Left renal pelvis (tissue), 4 donors: Measurements from ENCODE around the gene UNC13D. TPM values are rescaled to one million over a fixed set of nuclear protein-coding genes. Genes with fewer than 3 reads are reported as not detected.
"Not testable (repeated sequence)": the region's sequence is repeated elsewhere in the genome, so short reads cannot be mapped to it uniquely, and the experiment has no call there.

Experiments used
- DNase-seq, 4 donors: peaks; one replicate each; pipeline ENCODE4 v3.0.0-alpha.2; 2013; ENCODE audit warnings: low read depth in 4 of 4, low spot score in 3 of 4
- polyA plus RNA-seq, 4 donors: library from polyadenylated mRNA; unstranded; fragments of 120-200 nt; gene quantifications; one replicate each; pipeline ENCODE4 v1.2.1, GENCODE V29; 2013; ENCODE audit not compliant: insufficient read length in 4 of 4

UNC13D gene
- 1 to 10 TPM; 4.8 to 9.8 (median 7.0) TPM for polyA plus RNA-seq

GRCh38 chr17:75843577-75844529 lies at the start of gene UNC13D:
Gene UNC13D (minus strand): TSS chr17:75844404. CDS start chr17:75844337, 67 bp downstream.
- no peak for DNase-seq

- no peak for DNase-seq
Observed at GRCh38 chr17:75893305-75894048, 49.3 kb upstream of the UNC13D start.

DNA sequence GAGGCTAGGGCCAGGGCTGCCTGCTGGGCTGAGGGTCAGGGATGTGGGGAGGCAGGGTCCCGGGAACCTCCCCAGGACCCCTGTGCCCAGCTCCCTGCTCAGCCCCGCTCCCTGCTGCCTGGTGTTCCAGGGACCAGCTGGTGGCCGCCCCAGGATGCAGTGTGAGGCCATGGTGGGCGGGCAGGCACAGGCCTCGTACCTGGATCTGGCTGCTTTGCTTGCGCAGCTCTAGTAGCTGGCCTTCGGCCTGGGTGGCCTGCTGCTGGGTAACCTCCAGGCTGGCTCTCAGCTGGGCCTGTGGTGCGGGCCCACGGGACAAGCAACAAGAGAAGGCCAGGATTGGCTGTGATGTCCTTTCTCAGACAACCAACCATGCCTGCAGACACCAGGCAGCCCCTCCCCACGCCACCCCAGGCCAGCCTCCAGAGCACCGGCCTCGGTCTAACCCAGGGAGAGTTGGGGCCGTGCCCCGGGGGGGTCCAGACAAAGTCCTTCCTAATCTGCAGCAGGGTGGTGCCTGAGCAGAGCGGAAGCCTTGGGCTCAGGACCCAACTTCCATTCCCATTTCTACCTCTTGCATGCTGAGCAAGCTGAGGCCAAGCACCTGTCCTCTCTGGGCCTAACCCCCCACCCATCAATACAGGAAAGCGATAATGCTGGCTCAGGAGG lies 48.5 kb upstream of the UNC13D start:
- DNase-seq = no peak

DNA sequence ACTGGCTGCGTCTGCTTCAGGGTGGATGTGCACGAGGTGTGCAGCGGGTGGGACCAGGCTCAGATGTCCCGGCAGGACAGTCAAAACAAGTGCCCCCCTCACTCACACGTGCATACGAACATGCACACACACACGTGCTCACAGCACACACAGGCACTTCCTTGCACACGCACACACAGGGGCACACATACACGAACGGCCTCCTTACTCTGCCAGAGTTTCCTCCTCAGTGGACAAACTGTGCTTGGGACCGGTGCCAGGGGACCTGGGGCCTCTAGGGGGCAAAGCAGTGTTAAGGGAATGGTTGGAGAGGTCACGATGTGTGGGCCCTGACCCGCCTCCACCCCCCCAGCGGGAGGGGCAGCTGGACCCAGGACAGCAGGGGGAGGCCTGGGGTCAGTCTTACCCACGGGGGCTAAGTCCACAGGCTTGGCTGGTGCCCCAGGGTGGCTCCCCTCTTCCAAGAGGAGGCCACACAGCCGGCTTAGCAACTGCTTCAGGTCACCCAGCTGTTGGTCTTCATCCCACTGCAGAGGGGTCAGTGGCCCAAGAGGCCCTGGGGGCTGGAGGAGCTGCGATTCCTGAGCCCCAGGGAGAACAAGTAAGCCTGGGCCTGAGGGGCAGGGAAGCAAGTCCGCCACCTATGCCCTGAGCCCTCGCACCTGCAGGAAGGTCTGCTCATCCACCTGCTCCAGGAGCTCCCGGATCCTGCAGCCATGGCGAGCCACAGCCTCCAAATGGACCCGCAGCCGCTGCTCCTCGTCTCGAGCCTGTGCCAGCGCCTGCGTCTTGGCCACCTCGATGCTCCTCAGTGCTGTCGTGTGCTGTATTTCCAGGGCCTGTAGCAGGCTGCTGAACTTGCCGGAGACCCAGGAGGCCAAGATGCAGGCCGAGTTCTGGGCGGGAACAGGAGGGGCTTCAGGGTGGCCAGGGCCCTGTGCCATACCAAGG lies 47.7 kb upstream of the UNC13D start:
- DNase-seq = no peak

GRCh38 chr17:75891022-75891604 lies 46.9 kb upstream of the UNC13D start:
- DNase-seq = no peak

- DNase-seq = no peak
Observed at GRCh38 chr17:75889454-75889853, 45.2 kb upstream of the UNC13D start.

- DNase-seq = no peak
Observed at GRCh38 chr17:75888484-75888883, 44.3 kb upstream of the UNC13D start.

DNA sequence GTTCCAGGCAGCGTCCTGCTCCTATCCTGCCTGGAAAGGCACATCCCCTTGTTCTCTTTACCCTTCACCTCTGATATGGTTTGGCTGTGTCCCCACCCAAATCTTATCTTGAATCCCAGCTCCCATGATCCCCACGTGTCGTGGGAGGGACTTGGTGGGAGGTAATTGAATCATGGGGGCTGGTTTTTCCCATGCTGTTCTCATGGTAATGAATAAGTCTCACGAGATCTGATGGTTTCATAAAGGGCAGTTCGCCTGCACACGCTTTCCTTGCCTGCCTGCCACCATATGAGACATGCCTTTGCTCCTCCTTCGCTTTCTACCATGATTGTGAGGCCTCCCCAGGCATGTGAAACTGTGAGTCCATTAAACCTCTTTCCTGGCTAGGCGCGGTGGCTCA lies 41.7 kb upstream of the UNC13D start:
- DNase-seq = not testable (repeated sequence)

DNA sequence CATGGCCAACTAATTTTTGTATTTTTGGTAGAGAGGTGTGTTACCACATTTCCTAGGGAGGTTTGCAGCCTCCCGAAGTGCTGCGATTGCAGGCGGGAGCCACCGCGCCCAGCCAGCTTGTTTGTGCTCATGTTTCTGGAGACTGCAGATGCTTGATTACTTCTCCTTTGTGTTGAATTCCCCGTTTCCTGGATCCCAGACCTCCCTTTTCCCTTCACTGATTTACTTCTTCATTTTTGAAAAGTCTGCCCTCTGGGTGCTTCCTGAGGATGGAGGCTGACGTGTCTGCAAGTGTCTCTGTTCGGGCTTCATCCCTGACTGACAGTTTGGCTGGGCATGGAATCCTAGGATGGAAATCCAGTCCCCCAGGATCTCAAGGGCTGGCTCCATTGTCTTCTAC lies 41.2 kb upstream of the UNC13D start:
- DNase-seq = no peak

DNA sequence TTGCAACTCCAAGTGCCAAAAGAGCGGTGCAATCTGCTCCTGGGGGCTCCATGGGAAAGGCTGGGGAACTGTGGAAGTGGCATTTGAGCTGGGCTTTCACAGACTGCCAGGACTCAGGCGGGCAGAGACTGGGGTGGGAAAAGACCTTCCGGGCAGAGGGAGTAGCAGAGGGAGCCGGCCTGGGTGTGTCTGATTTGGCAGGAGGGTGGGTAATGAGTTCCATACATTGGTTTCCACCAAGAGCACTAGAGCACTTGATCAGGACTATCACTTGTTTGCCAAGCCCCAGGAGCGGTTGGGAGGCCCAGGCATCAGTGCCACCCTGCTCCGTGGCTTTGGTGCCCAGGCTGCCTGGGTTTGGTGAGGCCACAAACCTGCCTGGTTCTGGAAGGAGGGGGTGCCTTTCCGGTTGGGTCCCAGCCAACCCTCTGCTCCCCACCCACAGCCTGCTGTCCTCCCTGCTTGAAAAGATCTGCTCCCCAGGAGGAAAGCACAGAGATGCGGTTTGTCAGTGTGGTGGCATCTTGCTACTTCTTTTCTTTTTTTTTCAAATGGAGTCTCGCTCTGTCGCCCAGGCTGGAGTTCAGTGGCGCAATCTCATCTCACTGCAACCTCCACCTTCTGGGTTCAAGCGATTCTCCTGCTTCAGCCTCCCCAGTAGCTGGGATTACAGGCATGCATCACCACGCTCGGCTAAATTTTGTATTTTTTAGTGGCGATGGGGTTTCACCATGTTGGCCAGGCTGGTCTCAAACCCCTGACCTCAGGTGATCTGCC lies 37.7 kb upstream of the UNC13D start:
- DNase-seq = no peak

DNA sequence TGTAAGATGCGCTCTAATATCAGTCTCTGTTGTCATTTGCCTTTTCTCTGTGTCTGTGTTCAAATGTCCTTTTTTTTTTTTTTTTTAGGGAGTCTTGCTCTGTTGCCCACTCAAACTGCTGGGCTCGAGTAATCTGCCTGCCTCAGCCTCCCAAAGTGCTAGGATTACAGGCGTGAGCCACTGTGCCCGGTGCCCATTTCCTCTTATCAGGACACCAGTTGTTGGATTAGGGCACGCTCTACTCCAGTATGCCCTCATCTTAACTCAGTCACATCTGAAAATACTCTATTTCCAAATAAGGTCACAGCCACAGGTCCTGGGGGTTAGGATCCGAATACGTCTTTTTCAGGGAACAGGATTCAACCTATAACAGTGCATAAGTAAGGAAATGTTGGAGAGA lies 36.1 kb upstream of the UNC13D start:
- DNase-seq = no peak

GRCh38 chr17:75878174-75878998 lies 34.2 kb upstream of the UNC13D start, which contains the start of gene TRIM47:
Gene TRIM47 (minus strand): TSS chr17:75878581. CDS start chr17:75878548, 33 bp downstream.
- DNase-seq = no peak

- no peak for DNase-seq
Observed at GRCh38 chr17:75877752-75878173, 33.6 kb upstream of the UNC13D start.

DNA sequence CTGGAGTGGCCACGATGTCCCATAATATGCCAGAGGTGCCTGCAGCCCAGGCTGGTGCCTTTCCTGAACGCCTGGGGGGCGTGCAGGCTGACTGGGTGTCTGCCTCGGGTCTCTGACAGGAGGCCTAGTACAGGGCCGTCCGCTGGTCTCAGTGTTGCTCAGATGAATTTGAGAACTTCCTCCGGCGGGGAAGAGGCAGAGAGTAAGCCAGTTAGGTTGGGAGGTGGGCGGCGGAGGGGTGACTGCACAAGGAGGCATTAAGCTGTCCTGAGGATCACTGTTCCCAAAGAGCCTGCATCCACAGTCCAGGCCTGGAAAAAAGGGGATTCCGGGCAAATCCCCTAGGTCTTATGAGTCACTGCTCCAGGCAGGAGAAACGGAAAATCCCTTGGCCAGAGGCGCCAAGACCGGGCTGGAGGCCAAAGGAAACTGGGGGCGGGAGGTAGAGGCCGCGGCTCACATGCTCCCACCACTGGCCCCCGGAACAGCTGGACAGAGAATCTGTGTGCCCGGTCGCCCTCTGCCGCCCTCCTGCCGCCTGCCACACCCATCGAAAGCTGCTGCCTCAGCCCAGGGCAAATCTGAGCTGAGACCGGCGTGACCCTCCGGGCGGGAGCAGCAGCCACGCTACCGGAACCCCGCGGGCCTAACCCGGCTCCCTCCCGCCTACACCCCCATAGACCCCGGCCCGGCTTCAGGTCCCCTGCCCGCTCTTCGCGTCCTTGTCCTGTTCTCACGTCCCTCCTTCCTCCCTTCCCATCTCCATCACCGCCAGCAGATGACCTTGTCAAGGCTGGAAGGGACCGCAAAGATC lies 32.9 kb upstream of the UNC13D start:
- no peak for DNase-seq

DNA sequence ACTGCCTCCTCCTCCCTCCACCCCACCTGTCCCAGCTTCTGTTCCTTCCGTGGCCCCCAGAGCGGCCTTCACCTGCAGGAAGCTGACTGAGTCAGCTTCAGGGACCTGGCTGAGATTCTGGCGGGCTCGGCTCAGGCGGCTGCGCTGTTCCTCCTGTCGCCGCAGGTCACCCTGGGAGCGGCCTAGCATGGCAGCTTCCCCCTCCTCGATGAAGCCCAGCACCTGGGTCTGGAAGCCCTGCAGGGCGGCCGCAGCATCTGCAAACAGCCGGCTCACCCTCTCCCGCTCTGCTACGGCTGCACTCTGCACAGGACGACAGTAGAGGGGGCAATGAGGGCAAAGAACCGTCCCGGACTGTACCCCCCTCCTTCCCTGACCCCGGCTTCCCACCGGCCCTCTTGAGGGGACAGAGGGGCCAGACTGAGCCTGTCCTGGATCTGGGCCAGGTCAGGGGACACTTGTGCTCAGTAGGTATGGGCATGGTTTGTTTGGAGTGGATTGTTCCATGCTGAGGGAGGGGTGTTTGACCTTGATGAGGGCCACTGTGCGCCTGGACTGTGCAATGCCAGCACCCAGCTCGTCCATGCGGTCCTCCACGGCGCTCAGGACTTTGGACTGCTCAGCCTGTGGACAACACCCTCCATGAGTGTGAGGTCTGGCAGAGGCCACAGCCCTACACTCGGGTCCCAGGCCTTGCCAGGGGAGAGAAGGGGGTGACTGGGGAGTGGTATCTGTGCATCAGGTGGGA lies 32.2 kb upstream of the UNC13D start:
- DNase-seq = no peak

DNA sequence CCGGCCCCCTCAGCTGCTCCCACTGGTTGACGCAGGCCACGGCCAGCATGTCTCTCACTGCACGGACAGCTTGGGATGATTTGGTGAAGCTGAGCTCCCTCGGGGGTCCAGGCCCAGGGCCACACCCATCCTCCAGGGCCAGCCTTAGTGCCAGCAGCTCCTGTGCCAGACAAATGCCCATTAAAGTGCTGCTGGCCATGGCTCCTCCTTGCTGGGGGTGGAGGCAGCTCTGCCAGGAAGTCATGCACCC lies 31.7 kb upstream of the UNC13D start:
- DNase-seq = no peak
